ENCODE measurements around the gene DCLRE1B. TPM values are rescaled to one million over a fixed set of nuclear protein-coding genes. Genes with fewer than 3 reads are reported as not detected.
"Not testable (repeated sequence)": the region's sequence is repeated elsewhere in the genome, so short reads cannot be mapped to it uniquely, and the experiment has no call there.

DCLRE1B gene
- total RNA-seq, 1 donor, result 7.3 TPM

GRCh38 chr1:113946112-113946511 is 41.0 kb downstream of the DCLRE1B start:
- DNase-seq (ENCODE audit: low read depth in 2 of 3, low spot score in 2 of 3), result no peak

- DNase-seq (ENCODE audit: low read depth in 2 of 3, low spot score in 2 of 3), result no peak
These were observed 41.7 kb downstream of the DCLRE1B start for GRCh38 chr1:113946678-113947387.

GRCh38 chr1:113947388-113948107 is 42.4 kb downstream of the DCLRE1B start:
- no peak for DNase-seq (ENCODE audit: low read depth in 2 of 3, low spot score in 2 of 3)

- DNase-seq (ENCODE audit: low read depth in 2 of 3, low spot score in 2 of 3), result not testable (repeated sequence)
These were observed 43.0 kb downstream of the DCLRE1B start for GRCh38 chr1:113948151-113948550.

GRCh38 chr1:113949007-113949406 is 43.9 kb downstream of the DCLRE1B start:
- peak in 2 of 3 donors; percentile 34 to 63 for DNase-seq (ENCODE audit: low read depth in 2 of 3, low spot score in 2 of 3)

GRCh38 chr1:113950908-113951307 is 45.8 kb downstream of the DCLRE1B start:
- no peak for DNase-seq (ENCODE audit: low read depth in 2 of 3, low spot score in 2 of 3)

- no peak for DNase-seq (ENCODE audit: low read depth in 2 of 3, low spot score in 2 of 3)
These were observed 46.6 kb downstream of the DCLRE1B start for GRCh38 chr1:113951719-113952118.

- no peak for DNase-seq (ENCODE audit: low read depth in 2 of 3, low spot score in 2 of 3)
These were observed 52.9 kb downstream of the DCLRE1B start for GRCh38 chr1:113957984-113958383.

GRCh38 chr1:113958691-113959090 is 53.6 kb downstream of the DCLRE1B start:
- DNase-seq (ENCODE audit: low read depth in 2 of 3, low spot score in 2 of 3), result no peak

- DNase-seq (ENCODE audit: low read depth in 2 of 3, low spot score in 2 of 3), result no peak
These were observed 58.3 kb downstream of the DCLRE1B start for GRCh38 chr1:113963281-113963906.

Other genes starting within 250 kb of the DCLRE1B start
- 41.5 TPM for gene PHTF1, start 145.8 kb upstream of the DCLRE1B start, total RNA-seq
- 19.9 TPM for gene RSBN1, start 92.8 kb upstream of the DCLRE1B start, total RNA-seq
- gene PTPN22, start 33.6 kb upstream of the DCLRE1B start, total RNA-seq, result 7.5 TPM
- under 0.01 TPM for gene BCL2L15, start 17.7 kb upstream of the DCLRE1B start, total RNA-seq
- 18.6 TPM for gene AP4B1, start 527 bp upstream of the DCLRE1B start, total RNA-seq
- 151 TPM for gene HIPK1, start 24.0 kb downstream of the DCLRE1B start, total RNA-seq
- gene OLFML3, start 74.1 kb downstream of the DCLRE1B start, total RNA-seq, result 3.2 TPM
- gene SYT6, start 248.5 kb downstream of the DCLRE1B start, total RNA-seq, result not detected

Data from hematopoietic multipotent progenitor cell (in vitro differentiated cells).